Astrocyte (in vitro differentiated cells and primary cell): ENCODE measurements around the gene SDHD.

Source experiments
- EZH2 ChIP-seq: IDR thresholded peaks from 2 replicates; pipeline ENCODE4 v1.6.1; 2012; ENCODE audit warnings: mild to moderate bottlenecking, low read length, inconsistent platforms; ENCODE audit not compliant: insufficient read depth
- TF ChIP-seq, protein P1 (sequence below): IDR thresholded peaks from 2 replicates; pipeline ENCODE4 v1.5.1; 2011; ENCODE audit warnings: low read depth, mild to moderate bottlenecking, inconsistent platforms, low read length, moderate library complexity; ENCODE audit not compliant: insufficient read depth

DNA sequence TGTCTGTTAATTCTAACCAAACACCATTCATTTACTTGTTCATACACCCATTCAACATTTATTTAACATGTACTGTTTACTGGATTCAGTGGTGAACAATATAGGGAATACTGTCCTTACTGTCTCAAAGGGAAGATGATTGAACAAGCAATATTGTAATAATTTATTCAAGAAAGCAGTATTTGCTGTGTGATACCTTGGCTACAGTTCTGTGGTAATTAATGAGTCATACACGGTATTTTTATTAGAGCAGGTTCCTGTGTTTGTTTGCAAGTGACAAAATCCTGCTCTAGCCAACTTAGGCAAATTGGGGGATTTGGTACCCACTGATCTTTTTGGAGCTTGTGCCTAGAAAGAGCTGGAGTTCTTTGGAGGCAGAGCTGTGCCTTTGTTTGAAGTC lies 28.6 kb upstream of the SDHD start:
- TF ChIP-seq, protein P1, sequence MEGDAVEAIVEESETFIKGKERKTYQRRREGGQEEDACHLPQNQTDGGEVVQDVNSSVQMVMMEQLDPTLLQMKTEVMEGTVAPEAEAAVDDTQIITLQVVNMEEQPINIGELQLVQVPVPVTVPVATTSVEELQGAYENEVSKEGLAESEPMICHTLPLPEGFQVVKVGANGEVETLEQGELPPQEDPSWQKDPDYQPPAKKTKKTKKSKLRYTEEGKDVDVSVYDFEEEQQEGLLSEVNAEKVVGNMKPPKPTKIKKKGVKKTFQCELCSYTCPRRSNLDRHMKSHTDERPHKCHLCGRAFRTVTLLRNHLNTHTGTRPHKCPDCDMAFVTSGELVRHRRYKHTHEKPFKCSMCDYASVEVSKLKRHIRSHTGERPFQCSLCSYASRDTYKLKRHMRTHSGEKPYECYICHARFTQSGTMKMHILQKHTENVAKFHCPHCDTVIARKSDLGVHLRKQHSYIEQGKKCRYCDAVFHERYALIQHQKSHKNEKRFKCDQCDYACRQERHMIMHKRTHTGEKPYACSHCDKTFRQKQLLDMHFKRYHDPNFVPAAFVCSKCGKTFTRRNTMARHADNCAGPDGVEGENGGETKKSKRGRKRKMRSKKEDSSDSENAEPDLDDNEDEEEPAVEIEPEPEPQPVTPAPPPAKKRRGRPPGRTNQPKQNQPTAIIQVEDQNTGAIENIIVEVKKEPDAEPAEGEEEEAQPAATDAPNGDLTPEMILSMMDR: no peak
- TF ChIP-seq EZH2: no peak
